Measurements from ENCODE around the gene WBP11.

Gene WBP11

DNA sequence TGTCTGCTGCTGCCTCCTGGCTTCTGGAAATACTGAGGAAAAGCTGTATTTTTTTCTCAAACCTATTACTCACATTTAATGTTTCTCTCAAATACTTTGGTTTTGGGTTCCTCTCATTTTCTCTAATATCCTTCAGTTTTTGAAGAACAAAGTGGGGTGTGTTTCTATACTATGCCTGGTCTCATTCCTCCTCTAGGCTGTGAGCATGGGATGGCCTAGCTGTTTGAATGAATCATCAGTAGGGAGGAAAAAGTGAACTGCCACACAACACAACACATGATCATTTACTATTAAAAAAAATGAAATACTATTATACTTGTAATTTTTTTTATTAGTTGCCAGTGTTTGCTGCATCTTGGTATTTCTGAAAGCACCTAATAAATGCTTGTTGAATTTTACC is 22.0 kb upstream of the WBP11 start:
- TF ChIP-seq, protein P1, sequence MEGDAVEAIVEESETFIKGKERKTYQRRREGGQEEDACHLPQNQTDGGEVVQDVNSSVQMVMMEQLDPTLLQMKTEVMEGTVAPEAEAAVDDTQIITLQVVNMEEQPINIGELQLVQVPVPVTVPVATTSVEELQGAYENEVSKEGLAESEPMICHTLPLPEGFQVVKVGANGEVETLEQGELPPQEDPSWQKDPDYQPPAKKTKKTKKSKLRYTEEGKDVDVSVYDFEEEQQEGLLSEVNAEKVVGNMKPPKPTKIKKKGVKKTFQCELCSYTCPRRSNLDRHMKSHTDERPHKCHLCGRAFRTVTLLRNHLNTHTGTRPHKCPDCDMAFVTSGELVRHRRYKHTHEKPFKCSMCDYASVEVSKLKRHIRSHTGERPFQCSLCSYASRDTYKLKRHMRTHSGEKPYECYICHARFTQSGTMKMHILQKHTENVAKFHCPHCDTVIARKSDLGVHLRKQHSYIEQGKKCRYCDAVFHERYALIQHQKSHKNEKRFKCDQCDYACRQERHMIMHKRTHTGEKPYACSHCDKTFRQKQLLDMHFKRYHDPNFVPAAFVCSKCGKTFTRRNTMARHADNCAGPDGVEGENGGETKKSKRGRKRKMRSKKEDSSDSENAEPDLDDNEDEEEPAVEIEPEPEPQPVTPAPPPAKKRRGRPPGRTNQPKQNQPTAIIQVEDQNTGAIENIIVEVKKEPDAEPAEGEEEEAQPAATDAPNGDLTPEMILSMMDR (IDR thresholded peaks at IDR 0.05; ENCODE audit: low read depth, low read length), result no peak
- H3K4me3 ChIP-seq (ENCODE audit: low read depth, low read length), result no peak overlapping the region

DNA sequence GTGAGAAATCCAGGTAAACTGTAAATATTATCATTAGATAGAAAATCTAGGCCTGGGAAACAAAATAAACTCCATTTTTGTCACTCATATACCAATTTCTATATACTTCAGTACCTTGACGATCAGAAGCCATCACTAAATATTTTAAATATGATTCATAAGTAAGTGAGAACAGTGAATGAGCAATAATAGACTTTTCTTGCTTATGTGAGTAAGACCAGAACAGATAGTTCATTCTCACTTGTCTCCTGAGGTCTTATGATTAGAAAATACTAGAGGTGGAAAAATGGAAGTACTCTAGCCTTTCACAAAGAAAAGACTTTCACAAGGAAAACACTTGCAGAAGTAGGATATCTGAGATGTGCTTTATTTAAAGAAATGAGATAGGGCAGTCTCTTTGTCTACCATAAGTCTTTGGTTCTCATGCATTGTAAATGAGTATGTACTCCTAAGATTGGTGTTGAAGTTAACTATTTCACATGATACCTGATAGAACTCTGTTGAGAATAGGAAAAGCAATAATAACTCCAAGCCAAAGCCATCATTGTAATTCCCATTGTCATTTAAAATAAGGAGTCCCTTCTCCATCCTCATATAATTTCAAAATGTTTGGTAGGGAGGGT is 20.8 kb upstream of the WBP11 start:
- TF ChIP-seq, protein P1 (IDR thresholded peaks at IDR 0.05; ENCODE audit: low read depth, low read length), result no peak
- H3K4me3 ChIP-seq (ENCODE audit: low read depth, low read length), result no peak overlapping the region

DNA sequence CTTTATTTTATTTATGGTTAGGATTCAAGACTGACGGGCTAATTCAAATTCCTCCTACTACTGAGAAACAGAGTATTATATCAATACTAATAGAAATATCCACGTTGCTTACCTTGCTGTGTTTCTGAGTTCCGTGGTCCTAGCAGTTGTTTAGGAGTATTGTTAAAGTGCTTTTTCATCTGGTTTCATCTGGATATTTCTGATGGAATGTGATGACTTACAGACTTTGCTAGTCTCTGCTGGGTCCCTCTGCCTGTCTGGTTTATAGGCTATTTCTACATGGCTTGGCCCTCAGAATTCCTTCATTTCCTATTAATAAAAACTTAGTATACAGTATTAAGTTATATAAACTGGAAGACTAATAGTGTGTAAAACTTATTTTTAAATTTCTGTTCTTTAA is 10.7 kb upstream of the WBP11 start, which contains the start of gene SMCO3:
Gene SMCO3 (minus strand): TSS at position 169 of the 400 bp plus-strand sequence. CDS start 7,502 bp downstream, outside the sequence.
- TF ChIP-seq, protein P1 (IDR thresholded peaks at IDR 0.05; ENCODE audit: low read depth, low read length), result no peak
- no peak within 1 kb of the TSS for H3K4me3 ChIP-seq (ENCODE audit: low read depth, low read length)

DNA sequence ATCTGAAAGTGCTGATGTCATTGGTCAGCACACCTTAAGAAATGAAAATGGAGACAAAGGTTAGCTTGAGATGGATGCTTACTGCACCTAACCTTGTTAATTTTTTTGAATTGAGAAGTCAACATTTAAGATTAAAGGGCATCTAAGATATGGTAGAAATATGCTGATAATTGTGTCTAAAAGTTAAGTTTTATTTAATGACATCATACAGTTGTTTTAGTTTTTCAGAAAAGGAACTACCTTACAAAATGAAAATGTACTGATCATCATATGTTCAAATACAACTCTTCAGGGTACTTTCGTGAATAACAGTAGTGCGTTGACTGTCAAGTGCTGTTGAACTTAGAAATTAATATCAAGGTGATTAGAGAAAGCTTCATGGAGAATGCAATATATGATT is 8.2 kb upstream of the WBP11 start:
- H3K4me3 ChIP-seq (ENCODE audit: low read depth, low read length), result no peak overlapping the region
- TF ChIP-seq, protein P1 (IDR thresholded peaks at IDR 0.05; ENCODE audit: low read depth, low read length), result no peak

DNA sequence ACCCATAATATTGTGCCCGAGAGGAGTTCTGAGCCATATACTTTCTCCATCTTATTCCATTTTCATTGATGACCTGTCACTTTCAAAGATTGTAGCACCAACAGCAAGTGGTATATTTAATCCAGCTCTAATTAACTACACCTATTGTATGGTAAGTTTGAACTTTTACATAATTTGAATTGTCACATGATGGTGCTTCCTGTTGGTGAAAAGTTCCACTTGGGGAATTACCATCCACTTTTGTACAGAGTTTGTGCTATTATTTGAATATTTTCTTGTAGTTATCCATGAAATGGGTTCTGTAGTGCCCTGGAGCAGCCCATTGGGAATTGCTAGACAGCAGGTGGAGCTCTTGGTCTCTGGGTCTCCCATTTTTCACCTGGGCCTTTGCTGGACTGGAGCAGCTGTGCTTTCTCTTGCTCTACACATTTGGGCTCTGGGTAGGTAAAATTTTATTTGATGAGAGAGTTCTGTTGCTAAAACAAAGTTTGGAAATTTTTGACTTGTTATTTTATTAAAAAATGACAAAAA is 7.7 kb upstream of the WBP11 start:
- no peak overlapping the region for H3K4me3 ChIP-seq (ENCODE audit: low read depth, low read length)
- TF ChIP-seq, protein P1 (IDR thresholded peaks at IDR 0.05; ENCODE audit: low read depth, low read length), result peak; percentile 23; the same call in 1 of the 2 replicates

DNA sequence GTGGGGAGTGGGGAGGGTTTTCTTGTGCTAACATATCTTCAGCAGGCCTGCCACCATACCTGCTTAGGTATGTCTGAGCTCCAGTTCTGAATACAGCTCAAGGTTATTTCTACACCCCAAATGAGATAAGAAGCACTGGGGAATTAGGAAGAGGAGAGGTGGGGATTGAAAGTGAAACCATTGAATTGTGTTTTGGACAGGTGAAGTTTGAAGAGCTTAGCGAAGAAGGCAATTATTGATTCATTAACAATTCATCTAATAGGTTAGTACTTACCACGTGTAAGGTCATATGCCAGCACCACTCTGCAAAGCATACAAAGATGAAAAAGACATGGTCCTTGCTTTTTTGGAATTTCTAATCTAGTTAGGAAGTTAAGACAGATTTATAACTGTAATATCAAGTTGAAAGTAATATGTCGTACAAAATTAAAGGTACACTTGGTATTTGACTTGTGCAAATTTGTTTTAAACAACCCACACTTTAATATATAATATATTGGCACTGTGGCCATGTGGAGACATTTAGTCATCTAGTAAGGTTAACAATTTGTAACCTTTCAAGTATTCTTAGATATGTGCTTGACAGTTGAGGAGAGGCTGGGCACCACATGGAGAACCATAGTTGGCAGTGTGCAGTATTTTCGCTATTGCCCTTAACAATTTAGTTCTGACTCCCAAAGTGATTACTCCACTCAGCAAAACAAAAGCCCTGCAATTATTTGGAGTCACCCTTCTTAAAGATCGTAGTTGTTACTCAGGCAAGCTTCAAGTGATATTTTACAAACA is 7.1 kb upstream of the WBP11 start:
- no peak overlapping the region for H3K4me3 ChIP-seq (ENCODE audit: low read depth, low read length)
- TF ChIP-seq, protein P1 (IDR thresholded peaks at IDR 0.05; ENCODE audit: low read depth, low read length), result no peak

DNA sequence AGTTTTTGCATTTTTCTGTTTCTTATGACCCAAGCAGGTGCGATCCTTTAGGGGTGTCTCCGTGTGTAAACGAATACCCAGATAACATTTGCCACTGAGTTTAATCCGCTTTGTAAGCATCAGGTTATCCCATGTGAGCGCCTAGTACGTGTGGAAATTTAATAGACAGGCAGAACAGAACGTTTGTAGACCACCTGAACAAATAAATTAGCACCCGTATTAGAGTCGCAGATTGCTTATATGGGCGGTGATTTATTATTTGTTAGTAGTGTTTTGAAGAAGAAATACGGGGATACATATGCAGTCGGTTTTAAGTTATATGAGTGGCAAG is 517 bp upstream of the WBP11 start:
- TF ChIP-seq, protein P1 (IDR thresholded peaks at IDR 0.05; ENCODE audit: low read depth, low read length), result no peak
- peak overlapping the region; percentile 92 for H3K4me3 ChIP-seq (ENCODE audit: low read depth, low read length)
